GM18861 (cell line): ENCODE results near the gene OR1L8.

Experiments used
- ATAC-seq: cut with Tn5 transposase; IDR thresholded peaks from one replicate; pipeline ENCODE4 v1.9.1; 2021; ENCODE audit not compliant: unreplicated experiment

Gene OR1L8

DNA sequence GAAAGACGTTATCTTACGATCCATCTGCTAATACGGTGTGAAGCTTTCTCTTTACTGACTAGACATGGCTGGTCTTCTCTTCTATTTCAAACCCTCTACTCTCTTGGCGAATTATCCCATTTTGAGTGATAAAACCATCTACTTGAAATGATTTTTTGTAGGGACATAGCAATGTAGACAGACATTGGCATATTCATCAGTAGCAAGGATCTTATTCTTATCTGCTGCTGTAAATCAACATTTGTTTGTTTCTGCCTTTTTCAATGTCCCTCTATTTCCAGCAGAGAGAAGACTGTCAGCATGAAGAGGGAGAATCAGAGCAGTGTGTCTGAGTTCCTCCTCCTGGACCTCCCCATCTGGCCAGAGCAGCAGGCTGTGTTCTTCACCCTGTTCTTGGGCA is 64.3 kb downstream of the OR1L8 start, which contains the start of gene OR1J4:
Gene OR1J4, plus strand, starts transcription at position 301 of the 400 bp plus-strand sequence. Its CDS starts 0 bp downstream, at position 301.
- ATAC-seq, result no peak

DNA sequence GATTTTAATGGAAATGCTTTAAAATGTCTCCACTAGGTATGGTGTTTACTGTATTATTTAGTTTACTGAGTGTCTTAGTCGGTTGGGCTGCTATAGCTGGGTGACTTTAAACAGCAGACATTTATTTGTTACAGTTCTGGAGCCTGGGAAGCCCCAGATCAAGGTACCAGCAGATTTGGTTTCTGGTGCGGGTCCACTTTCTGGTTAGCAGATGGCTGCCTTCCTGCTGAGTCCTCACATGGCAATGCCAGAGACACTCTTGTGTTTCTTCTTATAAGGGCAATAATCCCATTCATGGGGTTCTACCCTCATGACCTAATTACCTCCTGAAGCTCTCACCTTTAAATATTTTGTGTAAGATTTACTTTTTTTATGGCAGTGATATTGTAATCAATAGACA is 65.0 kb downstream of the OR1L8 start:
- no peak for ATAC-seq
